ENCODE measurements around the gene FTCD. TPM values are rescaled to one million over a fixed set of nuclear protein-coding genes. Genes with fewer than 3 reads are reported as not detected.

The FTCD gene
- polyA plus RNA-seq, 1 experiment: not detected

- Histone ChIP-seq H3K9me3 (ENCODE audit: control insufficient read depth, insufficient read depth, low read length) (no peaks in the 10 kb centered on the region; the same call in 1 of the 2 replicates), H3K27ac (ENCODE audit: low read depth, low read length) (no peak overlapping the region), H3K27me3 (ENCODE audit: control insufficient read depth, insufficient read depth, low read length) (no peaks in the 10 kb centered on the region), H3K4me3 (ENCODE audit: low read depth, low read length) (no peak overlapping the region)
- TF ChIP-seq, protein P1, sequence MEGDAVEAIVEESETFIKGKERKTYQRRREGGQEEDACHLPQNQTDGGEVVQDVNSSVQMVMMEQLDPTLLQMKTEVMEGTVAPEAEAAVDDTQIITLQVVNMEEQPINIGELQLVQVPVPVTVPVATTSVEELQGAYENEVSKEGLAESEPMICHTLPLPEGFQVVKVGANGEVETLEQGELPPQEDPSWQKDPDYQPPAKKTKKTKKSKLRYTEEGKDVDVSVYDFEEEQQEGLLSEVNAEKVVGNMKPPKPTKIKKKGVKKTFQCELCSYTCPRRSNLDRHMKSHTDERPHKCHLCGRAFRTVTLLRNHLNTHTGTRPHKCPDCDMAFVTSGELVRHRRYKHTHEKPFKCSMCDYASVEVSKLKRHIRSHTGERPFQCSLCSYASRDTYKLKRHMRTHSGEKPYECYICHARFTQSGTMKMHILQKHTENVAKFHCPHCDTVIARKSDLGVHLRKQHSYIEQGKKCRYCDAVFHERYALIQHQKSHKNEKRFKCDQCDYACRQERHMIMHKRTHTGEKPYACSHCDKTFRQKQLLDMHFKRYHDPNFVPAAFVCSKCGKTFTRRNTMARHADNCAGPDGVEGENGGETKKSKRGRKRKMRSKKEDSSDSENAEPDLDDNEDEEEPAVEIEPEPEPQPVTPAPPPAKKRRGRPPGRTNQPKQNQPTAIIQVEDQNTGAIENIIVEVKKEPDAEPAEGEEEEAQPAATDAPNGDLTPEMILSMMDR (IDR thresholded peaks at IDR 0.05; ENCODE audit: low read depth, low read length): no peak
- no peak for DNase-seq (ENCODE audit: low read depth, low spot score)
- CTCF ChIA-PET: interaction anchor here (0.9 to 1.0 kb wide), 2 partner anchors 44 to 253 kb away, joined by 3 to 17 read pairs; no protein-coding TSS in a partner anchor
- POLR2A ChIA-PET: interaction anchor here (0.6 kb wide), 1 partner anchor 126 kb away, joined by 5 read pairs; no protein-coding TSS in a partner anchor
These were observed 27.4 kb upstream of the FTCD start for GRCh38 chr21:46182548-46183336.

DNA sequence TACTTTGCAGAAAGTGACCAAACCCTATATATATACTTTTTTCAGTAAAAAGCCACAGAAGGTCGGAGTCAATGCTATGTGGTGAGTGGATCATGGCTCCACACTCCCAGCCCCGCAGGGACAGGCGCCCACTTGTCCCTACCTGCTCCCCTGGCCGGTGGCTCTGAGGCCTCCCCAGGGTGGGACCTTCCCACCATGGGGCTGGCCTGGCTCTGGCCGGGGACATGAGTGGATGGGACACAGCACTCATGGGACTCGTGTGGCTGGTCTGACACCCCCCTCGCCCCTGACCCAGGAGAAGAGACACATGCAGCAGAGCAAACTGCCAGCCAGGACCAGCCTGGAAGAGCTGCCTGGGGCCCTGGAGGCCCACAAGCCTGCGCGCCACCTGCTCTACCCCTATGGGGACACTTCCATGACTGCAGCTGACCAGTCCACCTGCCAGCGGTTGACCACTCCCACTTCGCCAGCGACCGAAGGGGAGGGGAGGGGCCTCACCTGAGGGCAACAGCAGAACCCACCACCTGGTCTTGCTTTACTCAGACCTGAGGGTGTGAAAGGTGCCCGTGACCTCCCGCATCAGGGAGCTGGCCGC, 26.7 kb upstream of the FTCD start:
- Histone ChIP-seq H3K9me3 (ENCODE audit: control insufficient read depth, insufficient read depth, low read length) (no peaks in the 10 kb centered on the region; the same call in 1 of the 2 replicates), H3K27me3 (ENCODE audit: control insufficient read depth, insufficient read depth, low read length) (no peaks in the 10 kb centered on the region), H3K4me3 (ENCODE audit: low read depth, low read length) (no peak overlapping the region), H3K27ac (ENCODE audit: low read depth, low read length) (no peak overlapping the region)
- ChIA-PET CTCF (interaction anchor here (0.9 kb wide), 1 partner anchor 43 kb away, joined by 3 read pairs; no protein-coding TSS in a partner anchor), POLR2A (no interaction called here)
- DNase-seq (ENCODE audit: low read depth, low spot score): no peak
- TF ChIP-seq, protein P1 (IDR thresholded peaks at IDR 0.05; ENCODE audit: low read depth, low read length): no peak

GRCh38 chr21:46181436-46181835, 26.1 kb upstream of the FTCD start:
- POLR2A ChIA-PET: no interaction called here
- Histone ChIP-seq H3K4me3 (ENCODE audit: low read depth, low read length) (no peak overlapping the region), H3K27ac (ENCODE audit: low read depth, low read length) (no peak overlapping the region), H3K9me3 (ENCODE audit: control insufficient read depth, insufficient read depth, low read length) (no peaks in the 10 kb centered on the region; the same call in 1 of the 2 replicates), H3K27me3 (ENCODE audit: control insufficient read depth, insufficient read depth, low read length) (no peaks in the 10 kb centered on the region)
- TF ChIP-seq, protein P1 (IDR thresholded peaks at IDR 0.05; ENCODE audit: low read depth, low read length): no peak
- no peak for DNase-seq (ENCODE audit: low read depth, low spot score)
- CTCF ChIA-PET: no interaction called here

- H3K9me3 ChIP-seq (ENCODE audit: control insufficient read depth, insufficient read depth, low read length): no peaks in the 10 kb centered on the region; the same call in 1 of the 2 replicates
- H3K27me3 ChIP-seq (ENCODE audit: control insufficient read depth, insufficient read depth, low read length): no peaks in the 10 kb centered on the region
- H3K27ac ChIP-seq (ENCODE audit: low read depth, low read length): no peak overlapping the region
- no peak for DNase-seq (ENCODE audit: low read depth, low spot score)
- TF ChIP-seq, protein P1 (IDR thresholded peaks at IDR 0.05; ENCODE audit: low read depth, low read length): no peak
- no peak overlapping the region for H3K4me3 ChIP-seq (ENCODE audit: low read depth, low read length)
- ChIA-PET POLR2A (no interaction called here), CTCF (no interaction called here)
These were observed 25.5 kb upstream of the FTCD start for GRCh38 chr21:46180778-46181391.

Measured in AG04450 (cell line).